Measurements from ENCODE around the gene DYNAP.

Gene DYNAP

DNA sequence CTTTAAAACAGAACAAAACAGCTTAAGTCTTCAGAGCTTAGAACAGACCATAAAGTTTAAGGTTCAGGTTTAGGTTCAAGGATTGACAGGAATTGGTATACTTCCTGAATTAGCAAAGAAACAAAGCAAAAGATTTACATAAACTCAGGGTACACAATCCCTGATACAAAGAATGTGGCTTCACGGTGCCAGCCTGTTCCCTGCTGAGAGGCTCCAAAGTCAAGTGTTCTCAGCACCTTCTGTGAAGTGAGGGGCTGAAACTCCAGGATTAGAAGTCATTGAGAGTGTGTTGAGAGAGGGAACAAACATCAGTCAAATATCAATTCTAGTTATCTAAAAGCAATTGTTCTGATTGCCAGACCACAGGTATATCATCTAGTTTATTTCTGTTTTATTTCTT lies 35.7 kb downstream of the DYNAP start:
- no peak overlapping the region for H3K27ac ChIP-seq
- H3K4me3 ChIP-seq, result no peak overlapping the region

DNA sequence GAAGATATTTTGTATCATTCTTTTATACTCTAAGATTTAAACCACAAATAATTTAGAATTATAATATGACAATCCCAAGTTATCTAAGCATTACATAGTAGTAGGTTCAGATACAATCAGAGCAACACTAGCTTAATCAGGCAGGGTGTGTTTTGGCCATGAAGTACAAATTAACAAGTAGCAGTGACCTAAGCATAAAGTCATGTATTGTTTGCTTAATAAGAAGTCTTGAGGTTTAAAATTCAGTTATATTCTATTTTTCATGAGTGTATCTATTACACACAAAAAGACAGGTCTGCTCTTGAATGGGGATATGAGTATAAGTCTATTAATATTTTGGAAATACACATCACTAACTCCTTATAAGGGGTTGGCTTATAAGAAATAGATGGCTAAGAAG lies 39.9 kb downstream of the DYNAP start:
- Histone ChIP-seq H3K4me3 (no peak overlapping the region), H3K27ac (no peak overlapping the region)

DNA sequence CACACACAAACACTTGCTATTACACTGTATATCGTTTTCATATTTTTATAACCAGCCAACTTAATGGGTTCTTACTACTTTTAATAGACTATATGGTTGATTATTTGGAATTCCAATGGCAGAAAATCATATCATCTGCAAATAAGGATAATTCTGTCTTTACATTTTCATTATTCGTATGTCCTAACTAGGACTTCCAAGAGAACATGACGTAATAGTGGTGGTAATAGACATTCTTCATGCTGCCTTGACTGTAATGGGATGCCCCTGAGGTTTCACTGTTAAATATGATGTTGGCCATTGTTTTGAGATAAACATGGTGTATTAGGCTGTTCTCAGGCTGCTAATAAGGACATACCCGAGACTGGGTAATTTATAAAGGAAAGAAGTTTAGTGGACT lies 45.2 kb downstream of the DYNAP start:
- Histone ChIP-seq H3K4me3 (no peak overlapping the region), H3K27ac (no peak overlapping the region)

DNA sequence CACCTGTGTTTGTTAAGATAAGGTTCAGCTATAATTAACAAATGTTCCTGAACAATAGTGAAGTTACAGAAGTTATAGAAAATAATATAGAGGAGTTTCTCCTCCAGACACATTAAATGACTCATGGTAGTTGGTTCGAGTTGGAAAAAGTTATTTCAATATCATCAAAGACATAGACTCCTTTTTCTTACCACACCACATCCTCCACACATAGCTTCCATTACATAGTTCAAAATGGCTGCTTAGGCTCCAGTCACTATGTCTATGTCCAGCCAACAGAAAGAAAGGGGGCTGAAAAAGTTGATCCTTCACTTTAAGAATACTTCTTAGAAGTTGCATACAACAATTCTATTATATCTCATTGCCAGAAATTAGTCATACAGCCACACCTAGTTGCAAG lies 50.7 kb downstream of the DYNAP start:
- no peak overlapping the region for H3K27ac ChIP-seq
- H3K4me3 ChIP-seq, result no peak overlapping the region

DNA sequence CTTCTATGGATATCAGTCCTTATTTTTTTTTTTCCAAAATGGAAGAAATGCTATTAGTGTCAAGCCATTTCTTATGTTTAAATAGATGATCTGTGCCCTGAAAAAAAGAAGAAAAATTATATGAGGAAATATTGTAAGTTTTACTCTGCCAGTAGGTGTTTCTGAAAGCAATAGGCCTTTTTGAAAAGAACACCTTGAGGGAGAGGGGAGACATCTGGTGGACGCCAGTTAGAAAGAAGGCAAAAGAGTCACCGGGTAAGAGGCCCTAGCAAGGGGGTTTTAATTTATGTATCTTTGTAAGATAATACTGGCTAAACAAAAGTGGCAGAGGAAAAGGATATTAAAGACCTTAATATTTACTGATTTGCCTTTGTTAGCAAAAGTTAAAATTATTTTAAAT lies 56.1 kb downstream of the DYNAP start:
- Histone ChIP-seq H3K4me3 (no peak overlapping the region), H3K27ac (no peak overlapping the region)
